SU-DHL-6 (cell line): ENCODE results near the gene BCAS3.

ENCODE experiments used
- H2AFZ ChIP-seq: fragments of 200-600 bp; sonication (generic); 2 replicates; pipeline ENCODE4 v1.6.1; 2014; ENCODE audit warnings: low read depth, mild to moderate bottlenecking, moderate library complexity, mixed read lengths, antibody characterized with exemption, low read length; ENCODE audit not compliant: severe bottlenecking
- H3F3A ChIP-seq: fragments of 200-600 bp; shearing (Covaris generic); 2 replicates; pipeline ENCODE4 v1.6.0; 2016; ENCODE audit warnings: antibody characterized with exemption, mild to moderate bottlenecking; ENCODE audit not compliant: insufficient read depth
- H3K27ac ChIP-seq: fragments of 200-600 bp; sonication (generic); 2 replicates; pipeline ENCODE4 v1.5.1; 2016; ENCODE audit warnings: low read depth, mild to moderate bottlenecking, low read length, moderate library complexity, mixed read lengths
- H3K27me3 ChIP-seq: fragments of 200-600 bp; sonication (generic), shearing (Covaris generic); 2 replicates; pipeline ENCODE4 v1.6.0; 2014; ENCODE audit warnings: mild to moderate bottlenecking, low read length
- H3K36me3 ChIP-seq: fragments of 200-600 bp; sonication (generic); 2 replicates; pipeline ENCODE4 v1.6.1; 2014; ENCODE audit warnings: mild to moderate bottlenecking, low read length, mixed read lengths
- H3K4me2 ChIP-seq: fragments of 300-600, 200-600 bp; shearing (Covaris generic), sonication (generic); 2 replicates; pipeline ENCODE4 v1.6.0; 2014; ENCODE audit warnings: low read length, low read depth, mild to moderate bottlenecking; ENCODE audit not compliant: poor library complexity, severe bottlenecking
- H3K4me3 ChIP-seq: fragments of 200-600 bp; sonication (generic); 2 replicates; pipeline ENCODE4 v1.5.1; 2014; ENCODE audit warnings: antibody characterized with exemption, low read length, mild to moderate bottlenecking, mixed read lengths; ENCODE audit not compliant: insufficient read depth, poor library complexity, severe bottlenecking
- H3K79me2 ChIP-seq: fragments of 200-600 bp; sonication (generic); 2 replicates; pipeline ENCODE4 v1.6.1; 2014; ENCODE audit warnings: mild to moderate bottlenecking, low read length, moderate library complexity; ENCODE audit not compliant: insufficient read depth
- H3K9ac ChIP-seq: fragments of 200-600 bp; sonication (generic); 2 replicates; pipeline ENCODE4 v1.7.0; 2014; ENCODE audit warnings: mild to moderate bottlenecking, low read length
- H3K9me2 ChIP-seq: fragments of 200-600 bp; sonication (generic); replicated peaks from 2 replicates; pipeline ENCODE4 v1.6.1; 2014; ENCODE audit warnings: low read length; ENCODE audit not compliant: insufficient read depth
- H3K9me3 ChIP-seq: fragments of 200-600 bp; sonication (generic); 2 replicates; pipeline ENCODE4 v1.6.1; 2014; ENCODE audit warnings: low read length, mixed read lengths; ENCODE audit not compliant: insufficient read depth
- H4K20me1 ChIP-seq: fragments of 200-600 bp; sonication (generic); 2 replicates; pipeline ENCODE4 v1.6.1; 2014; ENCODE audit warnings: low read depth, mild to moderate bottlenecking, antibody characterized with exemption, low read length, moderate library complexity, mixed read lengths
- EZH2phosphoT487 ChIP-seq: fragments of 200-600 bp; sonication (generic), shearing (Covaris generic); conservative IDR thresholded peaks from 2 replicates; pipeline ENCODE4 v1.6.1; 2018; ENCODE audit warnings: mild to moderate bottlenecking, antibody characterized with exemption, low read length, moderate library complexity, mixed read lengths
- TF ChIP-seq, protein P1 (sequence below): fragments of 200-600 bp; sonication (generic); IDR thresholded peaks from one replicate; pipeline ENCODE4 v1.5.1; 2017; ENCODE audit warnings: antibody characterized with exemption, mild to moderate bottlenecking, low read length, moderate library complexity; ENCODE audit not compliant: insufficient read depth, poor library complexity, severe bottlenecking

Gene BCAS3

DNA sequence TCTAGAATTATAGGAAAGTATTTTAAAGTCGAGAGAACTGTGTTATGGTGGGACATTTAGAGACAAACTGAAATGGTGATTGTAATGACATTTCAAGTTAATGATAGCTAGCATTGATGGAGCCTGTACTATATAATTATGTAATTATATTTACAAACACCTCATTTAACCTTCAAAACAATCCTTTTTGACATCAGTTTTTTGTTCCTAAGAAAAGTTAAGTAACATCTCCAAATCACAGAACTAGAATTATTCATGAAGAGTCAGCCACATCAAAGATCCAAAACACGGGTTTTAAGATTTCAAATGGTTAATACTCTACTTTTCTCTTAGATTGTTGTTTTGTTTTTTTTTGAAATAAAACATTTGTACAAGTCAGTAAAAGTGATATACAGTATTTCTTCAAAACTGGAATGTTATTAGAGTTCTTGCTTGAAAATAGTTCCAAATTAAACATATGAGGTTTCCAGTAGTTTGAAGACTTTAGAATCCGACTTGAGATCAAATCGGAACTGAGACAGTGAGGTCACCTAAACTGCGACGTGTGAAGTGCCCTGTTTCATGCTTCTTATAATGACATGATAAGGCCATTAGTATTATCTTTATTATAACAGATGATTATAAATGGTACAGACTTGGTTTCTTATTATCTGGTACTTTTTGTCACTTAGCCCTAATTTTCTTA, 457.0 kb downstream of the BCAS3 start:
- no peaks in the 10 kb centered on the region for H3F3A ChIP-seq
- no peak overlapping the region for H3K27ac ChIP-seq
- H3K36me3 ChIP-seq, result no peaks in the 10 kb centered on the region
- H3K9ac ChIP-seq, result no peak overlapping the region
- no peak overlapping the region for H3K4me2 ChIP-seq
- H3K27me3 ChIP-seq, result no peaks in the 10 kb centered on the region
- TF ChIP-seq, protein P1, sequence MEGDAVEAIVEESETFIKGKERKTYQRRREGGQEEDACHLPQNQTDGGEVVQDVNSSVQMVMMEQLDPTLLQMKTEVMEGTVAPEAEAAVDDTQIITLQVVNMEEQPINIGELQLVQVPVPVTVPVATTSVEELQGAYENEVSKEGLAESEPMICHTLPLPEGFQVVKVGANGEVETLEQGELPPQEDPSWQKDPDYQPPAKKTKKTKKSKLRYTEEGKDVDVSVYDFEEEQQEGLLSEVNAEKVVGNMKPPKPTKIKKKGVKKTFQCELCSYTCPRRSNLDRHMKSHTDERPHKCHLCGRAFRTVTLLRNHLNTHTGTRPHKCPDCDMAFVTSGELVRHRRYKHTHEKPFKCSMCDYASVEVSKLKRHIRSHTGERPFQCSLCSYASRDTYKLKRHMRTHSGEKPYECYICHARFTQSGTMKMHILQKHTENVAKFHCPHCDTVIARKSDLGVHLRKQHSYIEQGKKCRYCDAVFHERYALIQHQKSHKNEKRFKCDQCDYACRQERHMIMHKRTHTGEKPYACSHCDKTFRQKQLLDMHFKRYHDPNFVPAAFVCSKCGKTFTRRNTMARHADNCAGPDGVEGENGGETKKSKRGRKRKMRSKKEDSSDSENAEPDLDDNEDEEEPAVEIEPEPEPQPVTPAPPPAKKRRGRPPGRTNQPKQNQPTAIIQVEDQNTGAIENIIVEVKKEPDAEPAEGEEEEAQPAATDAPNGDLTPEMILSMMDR, result no peak
- no peak for TF ChIP-seq EZH2phosphoT487
- no peaks in the 10 kb centered on the region for H4K20me1 ChIP-seq
- H3K4me3 ChIP-seq, result no peak overlapping the region
- no peak overlapping the region for H2AFZ ChIP-seq
- H3K9me3 ChIP-seq, result no peaks in the 10 kb centered on the region
- H3K9me2 ChIP-seq, result no peaks in the 10 kb centered on the region
- no peaks in the 10 kb centered on the region for H3K79me2 ChIP-seq

DNA sequence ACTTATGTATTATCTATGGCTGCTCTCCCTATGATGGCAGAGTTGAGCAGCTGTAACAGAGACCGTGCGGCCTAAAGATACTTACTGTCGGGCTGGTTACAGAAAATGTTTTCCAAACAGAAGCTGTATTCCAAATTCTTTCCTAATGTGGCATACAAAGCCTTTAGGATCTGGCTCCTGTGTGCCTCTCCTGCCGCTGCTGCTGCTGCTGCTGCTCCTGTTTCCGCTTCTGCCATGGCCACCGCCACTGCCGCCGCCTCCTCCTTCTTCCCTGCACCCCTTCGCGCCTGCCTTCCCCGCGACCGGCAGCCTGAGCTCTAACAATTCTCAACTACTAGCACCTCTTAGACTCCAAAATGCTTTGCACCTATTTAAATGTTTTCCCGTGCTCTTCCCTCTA, 458.1 kb downstream of the BCAS3 start:
- Histone ChIP-seq H3K79me2 (no peaks in the 10 kb centered on the region), H3K36me3 (no peaks in the 10 kb centered on the region), H3K27me3 (no peaks in the 10 kb centered on the region), H3K9me3 (no peaks in the 10 kb centered on the region), H3K27ac (no peak overlapping the region), H3K4me2 (no peak overlapping the region), H3K4me3 (no peak overlapping the region), H4K20me1 (no peaks in the 10 kb centered on the region), H2AFZ (no peak overlapping the region), H3K9ac (no peak overlapping the region), H3F3A (no peaks in the 10 kb centered on the region), H3K9me2 (no peaks in the 10 kb centered on the region)
- no peak for TF ChIP-seq EZH2phosphoT487
- TF ChIP-seq, protein P1, result no peak

DNA sequence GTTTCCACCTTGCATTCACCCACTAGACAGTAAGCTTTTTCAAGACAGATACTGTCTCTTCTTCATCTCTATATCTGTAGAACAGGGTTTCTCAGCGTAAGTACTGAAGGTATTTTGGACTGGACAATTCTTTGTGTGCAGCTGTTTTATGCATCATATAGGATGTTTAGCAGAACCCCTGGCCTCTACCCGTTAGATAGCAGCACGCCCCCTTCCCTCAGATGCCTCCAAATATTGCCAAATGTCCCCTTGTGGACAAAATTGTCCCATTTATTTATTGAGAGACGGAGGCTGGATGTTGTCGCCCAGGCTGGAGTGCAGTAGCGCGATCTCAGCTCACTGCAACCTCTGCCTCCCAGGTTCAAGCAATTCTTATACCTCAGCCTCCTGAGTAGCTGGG, 458.6 kb downstream of the BCAS3 start:
- H3K79me2 ChIP-seq, result no peaks in the 10 kb centered on the region
- H3K9me2 ChIP-seq, result no peaks in the 10 kb centered on the region
- no peaks in the 10 kb centered on the region for H3K9me3 ChIP-seq
- no peak for TF ChIP-seq EZH2phosphoT487
- TF ChIP-seq, protein P1, result no peak
- H3K36me3 ChIP-seq, result no peaks in the 10 kb centered on the region
- H2AFZ ChIP-seq, result no peak overlapping the region
- no peaks in the 10 kb centered on the region for H4K20me1 ChIP-seq
- no peak overlapping the region for H3K4me2 ChIP-seq
- no peak overlapping the region for H3K27ac ChIP-seq
- H3F3A ChIP-seq, result no peaks in the 10 kb centered on the region
- H3K4me3 ChIP-seq, result no peak overlapping the region
- no peak overlapping the region for H3K9ac ChIP-seq
- no peaks in the 10 kb centered on the region for H3K27me3 ChIP-seq
